Osteocyte (in vitro differentiated cells): ENCODE measurements around the gene CFP. TPM values are rescaled to one million over a fixed set of nuclear protein-coding genes. Genes with fewer than 3 reads are reported as not detected.

Experiments used
- DNase-seq: peaks from one replicate; pipeline ENCODE4 v3.0.0; 2021; ENCODE audit warnings: mixed read lengths; ENCODE audit not compliant: unreplicated experiment; ENCODE audit errors: extremely low spot score
- H3K27ac Mint-ChIP-seq: one replicate; pipeline ENCODE4 v1.8.0; 2021; ENCODE audit warnings: mild to moderate bottlenecking, mixed read lengths; ENCODE audit not compliant: unreplicated experiment
- H3K27me3 Mint-ChIP-seq: one replicate; pipeline ENCODE4 v1.8.0; 2021; ENCODE audit warnings: mixed read lengths; ENCODE audit not compliant: unreplicated experiment
- H3K36me3 Mint-ChIP-seq: one replicate; pipeline ENCODE4 v1.8.0; 2021; ENCODE audit warnings: mixed read lengths; ENCODE audit not compliant: unreplicated experiment
- H3K4me1 Mint-ChIP-seq: one replicate; pipeline ENCODE4 v1.8.0; 2021; ENCODE audit warnings: mixed read lengths; ENCODE audit not compliant: unreplicated experiment
- H3K4me3 Mint-ChIP-seq: one replicate; pipeline ENCODE4 v1.8.0; 2021; ENCODE audit warnings: mild to moderate bottlenecking, moderate library complexity, mixed read lengths; ENCODE audit not compliant: unreplicated experiment
- H3K9me3 Mint-ChIP-seq: one replicate; pipeline ENCODE4 v1.8.0; 2021; ENCODE audit warnings: mixed read lengths; ENCODE audit not compliant: unreplicated experiment
- CTCF ChIP-seq: fragments of 200-600 bp; sonication (generic); IDR thresholded peaks from 2 replicates; pipeline ENCODE4 v1.5.0; 2021; ENCODE audit warnings: antibody characterized with exemption, mild to moderate bottlenecking, moderate library complexity
- total RNA-seq: library from RNA; stranded (reverse); gene quantifications from 2 replicates; pipeline ENCODE4 v1.2.1, GENCODE V29; 2021

The CFP gene
- total RNA-seq, 1 donor from 2014 or later: 0.97 TPM

GRCh38 chrX:47631676-47632075 lies 1.9 kb upstream of the CFP start:
- Mint-ChIP-seq H3K27me3 (no peaks in the 10 kb centered on the region), H3K36me3 (peaks cover 4% of the 10 kb centered on the region), H3K4me3 (no peak overlapping the region), H3K27ac (no peak overlapping the region), H3K4me1 (no peaks in the 10 kb centered on the region), H3K9me3 (no peaks in the 10 kb centered on the region)
- DNase-seq: no peak
- TF ChIP-seq CTCF: no peak

GRCh38 chrX:47628982-47629381 lies 748 bp downstream of the CFP start:
- Mint-ChIP-seq H3K27me3 (no peaks in the 10 kb centered on the region), H3K9me3 (peaks cover 4% of the 10 kb centered on the region), H3K4me3 (no peak overlapping the region), H3K27ac (no peak overlapping the region), H3K36me3 (no peaks in the 10 kb centered on the region), H3K4me1 (peaks cover 1% of the 10 kb centered on the region)
- no peak for DNase-seq
- TF ChIP-seq CTCF: no peak

- no peak overlapping the region for H3K27ac Mint-ChIP-seq
- H3K9me3 Mint-ChIP-seq: peaks cover 4% of the 10 kb centered on the region
- no peaks in the 10 kb centered on the region for H3K27me3 Mint-ChIP-seq
- peaks cover 3% of the 10 kb centered on the region for H3K4me1 Mint-ChIP-seq
- H3K36me3 Mint-ChIP-seq: no peaks in the 10 kb centered on the region
- DNase-seq: no peak
- TF ChIP-seq CTCF: no peak
- no peak overlapping the region for H3K4me3 Mint-ChIP-seq
Measured at GRCh38 chrX:47625365-47625764, 4.4 kb downstream of the CFP start.

- Mint-ChIP-seq H3K4me3 (peak overlapping the region; percentile 78), H3K27ac (no peak overlapping the region), H3K36me3 (no peaks in the 10 kb centered on the region), H3K27me3 (peaks cover 3% of the 10 kb centered on the region), H3K4me1 (peaks cover 3% of the 10 kb centered on the region), H3K9me3 (peaks cover 4% of the 10 kb centered on the region)
- TF ChIP-seq CTCF: no peak
- DNase-seq: no peak
Measured at GRCh38 chrX:47623540-47624027, 6.1 kb downstream of the CFP start.

- peaks cover 4% of the 10 kb centered on the region for H3K9me3 Mint-ChIP-seq
- H3K27ac Mint-ChIP-seq: no peak overlapping the region
- peaks cover 3% of the 10 kb centered on the region for H3K4me1 Mint-ChIP-seq
- no peak overlapping the region for H3K4me3 Mint-ChIP-seq
- H3K27me3 Mint-ChIP-seq: peaks cover 12% of the 10 kb centered on the region
- no peak for DNase-seq
- H3K36me3 Mint-ChIP-seq: no peaks in the 10 kb centered on the region
- TF ChIP-seq CTCF: no peak
Measured at GRCh38 chrX:47621851-47622250, 7.9 kb downstream of the CFP start.
